Urinary bladder (tissue), 4 donors: ENCODE measurements around the gene ADCY5. TPM values are rescaled to one million over a fixed set of nuclear protein-coding genes. Genes with fewer than 3 reads are reported as not detected.
"Not testable (repeated sequence)": the region's sequence is repeated elsewhere in the genome, so short reads cannot be mapped to it uniquely, and the experiment has no call there.

ENCODE experiments used
- DNase-seq: peaks from one replicate; pipeline ENCODE4 v3.0.0-alpha.2; 2015; ENCODE audit errors: extremely low spot score
- H3K27ac ChIP-seq: one replicate; pipeline ENCODE4 v1.5.1; 2013; ENCODE audit warnings: low read depth, mild to moderate bottlenecking, moderate library complexity
- H3K36me3 ChIP-seq: one replicate; pipeline ENCODE4 v1.6.1; 2013; ENCODE audit warnings: mild to moderate bottlenecking, moderate library complexity; ENCODE audit not compliant: insufficient read depth
- H3K4me1 ChIP-seq: one replicate; pipeline ENCODE4 v1.6.1; 2013; ENCODE audit warnings: mild to moderate bottlenecking, moderate library complexity; ENCODE audit not compliant: insufficient read depth
- H3K4me3 ChIP-seq: one replicate; pipeline ENCODE4 v1.5.1; 2013; ENCODE audit warnings: low read depth, low read length
- WGBS: extraction: QIAGEN DNeasy Blood & Tissue Kit; methylation state at CpG from one replicate; pipeline ENCODE4 v1.1.7; 2013; 5-methylcytosine and 5-hydroxymethylcytosine counted together
- polyA plus RNA-seq: library from polyadenylated mRNA; stranded (reverse); fragments of 200-250 nt; gene quantifications from one replicate; pipeline ENCODE4 v1.2.3, GENCODE V29; 2013
- total RNA-seq: library from RNA; depleted of rRNA; stranded (reverse); fragments of >200 nt; gene quantifications from one replicate; pipeline ENCODE4 v1.2.3, GENCODE V29; 2014
- donor health status: healthy with polysubstance abuse.
- donor health status: healthy.

The ADCY5 gene
- total RNA-seq (25.1 TPM), polyA plus RNA-seq (53.1 TPM)

GRCh38 chr3:123448536-123449101 lies at the start of gene ADCY5:
Gene ADCY5, minus strand, starts transcription at chr3:123449090. Its CDS starts 545 bp downstream, at chr3:123448545.
- H3K4me3 ChIP-seq: peak within 1 kb of the TSS; percentile 77
- peak within 1 kb of the TSS; percentile 83 for H3K27ac ChIP-seq
- WGBS: under 1% methylated on average over 67 of the region's 67 CpGs
- H3K36me3 ChIP-seq: no peaks in the 10 kb centered on the region
- no peak for DNase-seq
- no peaks in the 10 kb centered on the region for H3K4me1 ChIP-seq

DNA sequence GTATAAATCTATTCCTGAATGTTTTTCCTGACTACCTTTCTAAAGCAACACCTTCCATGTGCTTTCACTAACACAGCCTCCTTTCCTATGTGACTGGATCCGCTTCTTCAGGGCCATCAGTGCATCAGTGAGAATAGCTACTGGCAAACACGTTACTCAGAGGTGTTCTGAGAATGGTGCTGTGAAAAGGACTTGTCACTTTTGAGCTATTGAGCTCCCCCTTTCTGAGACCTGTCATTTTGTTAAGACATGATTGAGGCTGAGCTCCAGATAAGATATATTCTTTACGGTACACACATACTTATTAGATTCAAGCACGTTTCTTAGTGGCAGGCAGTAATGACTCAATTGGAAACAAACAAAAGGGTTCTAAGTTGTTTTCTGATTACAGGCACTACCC lies 45.0 kb upstream of the ADCY5 start:
- H3K4me3 ChIP-seq: no peak overlapping the region
- H3K36me3 ChIP-seq: no peaks in the 10 kb centered on the region
- no peak overlapping the region for H3K27ac ChIP-seq
- H3K4me1 ChIP-seq: no peaks in the 10 kb centered on the region
- DNase-seq: no peak
- 90% methylated on average over 4 of the region's 4 CpGs for WGBS

DNA sequence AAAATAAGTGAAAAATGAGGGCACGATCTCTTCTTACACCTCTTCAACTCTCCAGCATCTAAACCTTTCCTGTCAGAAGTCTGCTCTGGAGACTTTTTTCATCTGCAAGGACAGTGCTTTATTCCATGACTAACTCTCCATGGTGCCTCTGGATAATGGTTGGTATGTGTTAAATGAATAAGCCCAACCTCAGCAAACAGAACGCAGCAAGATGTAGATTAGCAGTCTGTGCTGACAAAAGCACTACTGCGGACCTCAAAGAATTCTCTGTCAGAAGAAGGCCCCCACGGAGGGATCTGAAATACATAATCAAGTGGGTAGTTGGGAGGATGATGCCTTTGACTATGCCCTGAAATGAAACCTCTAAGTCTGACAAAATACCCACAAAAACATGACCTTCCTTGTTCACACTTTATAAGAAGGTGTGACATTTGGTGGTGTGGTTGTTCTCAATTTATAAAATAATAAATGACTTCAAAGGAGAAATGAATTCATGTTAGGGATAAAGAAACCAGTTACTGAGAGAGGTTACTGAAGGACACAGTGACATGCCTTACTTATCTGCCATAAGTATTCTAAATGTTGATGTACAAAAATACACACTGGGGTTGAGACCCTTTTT lies 43.2 kb upstream of the ADCY5 start:
- H3K27ac ChIP-seq: no peak overlapping the region
- no peaks in the 10 kb centered on the region for H3K4me1 ChIP-seq
- WGBS: 76% methylated on average over 4 of the region's 4 CpGs
- no peaks in the 10 kb centered on the region for H3K36me3 ChIP-seq
- no peak overlapping the region for H3K4me3 ChIP-seq
- DNase-seq: no peak

DNA sequence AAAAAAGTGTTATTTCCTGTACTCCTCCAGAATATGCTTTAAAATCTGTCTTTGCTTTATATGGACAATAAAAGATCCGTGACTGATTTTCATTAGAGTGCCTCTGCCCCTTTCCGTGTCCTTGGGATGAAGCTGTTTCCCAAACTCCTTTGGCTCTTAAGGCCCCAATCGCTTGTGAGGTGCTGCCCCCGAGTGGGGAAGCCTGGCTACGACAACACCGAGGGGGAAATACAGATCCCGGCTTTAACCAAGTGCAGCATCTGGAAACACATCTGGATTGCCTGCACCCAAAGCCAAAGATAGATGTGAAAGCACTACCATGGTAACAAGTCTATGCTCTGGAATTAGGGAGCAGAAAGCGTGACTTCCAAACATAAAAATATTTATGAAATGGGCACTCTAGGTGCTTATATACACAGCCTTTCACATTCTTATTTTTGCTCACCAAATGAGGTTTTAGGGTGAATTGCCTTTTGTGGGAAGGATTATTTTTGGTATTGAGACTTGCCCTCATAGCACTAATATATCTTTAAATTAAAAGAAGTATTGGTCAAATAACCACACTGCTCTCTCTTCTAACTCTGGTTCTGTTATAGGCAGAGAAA lies 40.6 kb upstream of the ADCY5 start:
- Histone ChIP-seq H3K4me1 (no peaks in the 10 kb centered on the region), H3K27ac (no peak overlapping the region), H3K4me3 (no peak overlapping the region), H3K36me3 (no peaks in the 10 kb centered on the region)
- DNase-seq: peak; percentile 53
- 6% methylated on average over 8 of the region's 8 CpGs for WGBS

- 74% methylated on average over 5 of the region's 5 CpGs for WGBS
Observed at GRCh38 chr3:123488645-123489347, 39.9 kb upstream of the ADCY5 start.

GRCh38 chr3:123487063-123487462 lies 38.2 kb upstream of the ADCY5 start:
- not testable (repeated sequence) for DNase-seq, H3K4me1 ChIP-seq, H3K36me3 ChIP-seq, H3K27ac ChIP-seq, H3K4me3 ChIP-seq
- 88% methylated on average over 8 of the region's 8 CpGs for WGBS

More at GRCh38 chr3:123488645-123489347, 39.9 kb upstream of the ADCY5 start:
- DNase-seq: no peak
- Histone ChIP-seq H3K36me3 (no peaks in the 10 kb centered on the region), H3K4me3 (no peak overlapping the region), H3K4me1 (no peaks in the 10 kb centered on the region), H3K27ac (no peak overlapping the region)

DNA sequence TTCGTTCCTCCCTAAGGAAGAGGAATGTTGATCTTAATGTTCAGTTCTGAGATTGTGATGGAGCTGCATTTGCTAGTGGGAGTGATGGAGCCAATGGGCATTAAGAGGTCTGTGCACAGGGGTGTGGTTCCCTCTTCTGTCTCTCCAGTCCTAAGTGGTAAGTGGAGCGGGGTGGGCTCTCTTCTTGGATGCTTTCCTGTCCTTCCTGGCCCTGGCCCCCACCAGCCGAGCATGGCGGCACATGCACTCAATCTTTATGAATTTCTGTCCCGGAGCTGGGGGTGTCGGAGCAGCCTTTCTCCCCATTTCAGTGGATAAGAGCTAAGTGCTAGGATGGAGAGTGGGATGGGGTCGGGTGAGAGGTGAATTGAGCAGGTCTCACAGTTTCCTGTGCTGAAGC lies 37.6 kb upstream of the ADCY5 start:
- Histone ChIP-seq H3K4me3 (no peak overlapping the region), H3K36me3 (no peaks in the 10 kb centered on the region), H3K27ac (no peak overlapping the region), H3K4me1 (no peaks in the 10 kb centered on the region)
- no peak for DNase-seq
- 89% methylated on average over 7 of the region's 7 CpGs for WGBS

DNA sequence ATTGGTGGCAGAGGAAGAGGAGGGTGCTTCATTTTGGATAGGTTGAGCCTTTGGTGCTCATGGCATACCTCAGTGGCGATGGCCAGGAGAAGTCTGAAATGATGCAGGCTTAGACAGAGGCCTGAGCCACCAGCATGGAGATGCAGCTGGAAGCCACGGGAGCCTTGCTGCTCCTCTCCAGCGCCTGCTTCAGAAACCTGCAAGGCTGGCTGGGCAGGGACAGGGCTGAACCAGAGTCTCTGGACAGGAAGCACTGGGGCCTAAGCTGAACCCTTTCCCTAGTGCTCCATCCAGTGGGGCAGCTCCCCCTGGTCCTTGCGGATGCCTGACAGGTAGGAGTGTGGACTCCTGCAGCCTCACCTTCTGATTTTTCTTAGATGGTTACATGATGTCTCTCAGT lies 36.7 kb upstream of the ADCY5 start:
- H3K36me3 ChIP-seq: no peaks in the 10 kb centered on the region
- 89% methylated on average over 4 of the region's 4 CpGs for WGBS
- no peaks in the 10 kb centered on the region for H3K4me1 ChIP-seq
- no peak overlapping the region for H3K27ac ChIP-seq
- DNase-seq: no peak
- H3K4me3 ChIP-seq: no peak overlapping the region

DNA sequence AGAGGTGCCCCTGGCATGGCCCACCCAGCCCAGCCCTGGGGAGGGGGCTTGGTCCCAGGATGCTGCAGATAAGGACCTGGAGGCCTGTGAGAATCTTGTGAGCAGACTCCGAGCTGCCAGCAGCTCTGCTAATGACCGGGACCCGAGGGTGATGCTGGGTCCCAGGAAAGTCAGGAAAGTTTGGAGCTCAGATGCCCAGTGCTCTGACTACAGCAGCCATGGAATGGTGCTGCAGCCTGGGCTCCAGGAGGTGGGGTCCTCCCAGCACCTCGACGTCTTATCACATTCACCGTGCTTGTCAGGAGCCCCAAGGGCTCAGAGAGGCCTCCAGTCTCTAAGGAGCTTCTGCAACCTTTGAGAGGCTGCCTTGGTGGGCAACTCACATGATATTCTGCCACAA lies 34.3 kb upstream of the ADCY5 start:
- no peak overlapping the region for H3K4me3 ChIP-seq
- H3K36me3 ChIP-seq: no peaks in the 10 kb centered on the region
- no peaks in the 10 kb centered on the region for H3K4me1 ChIP-seq
- no peak overlapping the region for H3K27ac ChIP-seq
- 86% methylated on average over 6 of the region's 6 CpGs for WGBS
- no peak for DNase-seq

GRCh38 chr3:123481722-123482457 lies 33.0 kb upstream of the ADCY5 start:
- 85% methylated on average over 12 of the region's 12 CpGs for WGBS
- Histone ChIP-seq H3K4me3 (no peak overlapping the region), H3K27ac (no peak overlapping the region), H3K4me1 (no peaks in the 10 kb centered on the region), H3K36me3 (no peaks in the 10 kb centered on the region)
- no peak for DNase-seq

DNA sequence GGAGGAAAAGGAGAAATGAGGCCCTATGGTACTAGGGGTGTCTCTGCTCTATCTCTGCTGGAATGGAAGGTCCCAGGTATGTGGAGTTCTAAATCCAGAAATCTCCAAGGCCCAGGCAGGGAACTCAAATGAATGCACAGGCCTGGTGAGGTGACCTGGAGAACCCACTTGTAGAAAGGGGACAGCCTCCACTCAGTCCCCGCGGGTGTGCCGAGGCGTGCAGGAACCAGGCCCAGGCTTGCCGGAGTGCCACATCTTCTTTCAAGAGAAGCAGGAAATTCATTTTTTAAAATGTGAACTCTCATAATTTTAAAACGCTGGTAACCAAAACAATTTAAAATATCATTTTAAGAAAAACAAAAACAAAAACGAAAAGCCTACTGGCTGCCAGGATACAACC lies 32.2 kb upstream of the ADCY5 start:
- DNase-seq: no peak
- Histone ChIP-seq H3K4me1 (no peaks in the 10 kb centered on the region), H3K36me3 (no peaks in the 10 kb centered on the region), H3K4me3 (no peak overlapping the region), H3K27ac (no peak overlapping the region)
- WGBS: 79% methylated on average over 7 of the region's 7 CpGs

GRCh38 chr3:123480428-123480827 lies 31.5 kb upstream of the ADCY5 start:
- no peak overlapping the region for H3K27ac ChIP-seq
- no peaks in the 10 kb centered on the region for H3K36me3 ChIP-seq
- no peak for DNase-seq
- H3K4me1 ChIP-seq: no peaks in the 10 kb centered on the region
- no peak overlapping the region for H3K4me3 ChIP-seq
- 75% methylated on average over 4 of the region's 4 CpGs for WGBS

- Histone ChIP-seq H3K27ac (no peak overlapping the region), H3K4me3 (no peak overlapping the region), H3K4me1 (no peaks in the 10 kb centered on the region), H3K36me3 (no peaks in the 10 kb centered on the region)
- no peak for DNase-seq
- WGBS: 96% methylated on average over 10 of the region's 10 CpGs
Observed at GRCh38 chr3:123479891-123480290, 31.0 kb upstream of the ADCY5 start.
